OCI-M2 (cell line): ENCODE measurements around the gene TMEM131L.
"Not testable (repeated sequence)": the region's sequence is repeated elsewhere in the genome, so short reads cannot be mapped to it uniquely, and the experiment has no call there.

Experiments used
- DNase-seq: peaks from one replicate; lab custom pipeline; 2025; ENCODE audit not compliant: unreplicated experiment; lab: John Stamatoyannopoulos, UW

TMEM131L gene

GRCh38 chr4:153643406-153644383 is 177.5 kb downstream of the TMEM131L start:
- no peak for DNase-seq

DNA sequence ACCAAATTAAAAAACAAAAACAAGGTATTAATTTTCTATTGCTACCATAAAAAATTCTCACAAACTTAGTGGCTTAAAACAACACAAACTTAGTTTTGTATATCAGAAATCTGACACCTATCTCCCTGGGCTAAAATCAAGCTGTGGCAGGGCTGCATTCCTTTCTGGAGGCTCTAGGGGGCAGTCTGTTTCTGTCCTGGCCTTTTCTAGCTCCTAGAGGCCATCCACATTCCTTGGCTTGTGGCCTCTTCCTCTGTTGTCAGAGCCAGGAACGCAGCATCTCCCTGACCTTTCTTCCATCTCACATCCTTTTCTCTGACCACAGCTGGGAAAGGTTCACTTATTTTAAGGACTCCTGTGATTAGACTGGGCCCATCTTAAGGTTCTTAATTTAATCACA is 179.0 kb downstream of the TMEM131L start:
- no peak for DNase-seq

GRCh38 chr4:153646261-153646660 is 180.1 kb downstream of the TMEM131L start:
- no peak for DNase-seq

- DNase-seq: no peak
Observed at GRCh38 chr4:153646978-153647377, 180.8 kb downstream of the TMEM131L start.

- no peak for DNase-seq
Observed at GRCh38 chr4:153647975-153648374, 181.8 kb downstream of the TMEM131L start.

DNA sequence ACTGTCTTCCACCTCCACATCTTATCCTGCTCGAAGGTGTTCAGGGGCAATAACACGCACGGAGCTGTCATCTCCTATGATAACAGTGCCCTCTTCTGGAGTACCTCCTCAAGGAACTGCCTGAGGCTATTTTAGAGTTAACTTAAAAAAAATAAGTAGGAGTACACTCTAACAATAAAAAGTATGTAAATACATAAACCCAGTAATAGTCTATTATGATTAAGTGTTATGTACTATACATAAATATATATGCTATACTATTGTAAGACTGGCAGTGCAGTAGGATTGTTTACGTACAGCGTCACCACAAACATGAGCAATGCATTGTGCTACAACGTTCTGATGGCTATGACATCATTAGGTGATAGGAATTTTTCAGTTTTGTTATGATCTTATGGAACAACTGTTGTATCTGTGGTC is 183.4 kb downstream of the TMEM131L start:
- DNase-seq: no peak

GRCh38 chr4:153651116-153651515 is 185.0 kb downstream of the TMEM131L start:
- DNase-seq: no peak

GRCh38 chr4:153651587-153651986 is 185.4 kb downstream of the TMEM131L start:
- no peak for DNase-seq

- no peak for DNase-seq
Observed at GRCh38 chr4:153652051-153652784, 186.1 kb downstream of the TMEM131L start.

GRCh38 chr4:153655002-153655541 is 188.9 kb downstream of the TMEM131L start:
- DNase-seq: no peak

DNA sequence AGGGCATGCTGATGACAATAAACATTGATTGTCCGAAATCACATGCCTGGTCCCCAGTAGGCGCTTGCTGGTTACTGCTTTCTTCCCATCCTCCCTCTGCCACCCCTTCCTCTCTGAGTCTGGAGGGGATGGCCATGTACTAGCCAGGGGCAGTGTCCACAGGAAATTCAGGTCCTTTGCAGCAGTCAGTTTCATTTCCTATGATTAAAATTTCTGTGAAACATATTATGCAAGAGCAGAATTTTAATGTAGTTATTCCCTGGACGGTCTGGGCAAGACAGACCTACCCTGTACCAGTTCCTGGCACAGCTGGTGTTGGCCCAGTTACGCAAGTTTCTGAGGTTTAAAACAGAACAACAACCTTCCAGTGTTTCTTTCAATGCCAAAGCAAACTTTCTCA is 189.8 kb downstream of the TMEM131L start:
- DNase-seq: no peak

DNA sequence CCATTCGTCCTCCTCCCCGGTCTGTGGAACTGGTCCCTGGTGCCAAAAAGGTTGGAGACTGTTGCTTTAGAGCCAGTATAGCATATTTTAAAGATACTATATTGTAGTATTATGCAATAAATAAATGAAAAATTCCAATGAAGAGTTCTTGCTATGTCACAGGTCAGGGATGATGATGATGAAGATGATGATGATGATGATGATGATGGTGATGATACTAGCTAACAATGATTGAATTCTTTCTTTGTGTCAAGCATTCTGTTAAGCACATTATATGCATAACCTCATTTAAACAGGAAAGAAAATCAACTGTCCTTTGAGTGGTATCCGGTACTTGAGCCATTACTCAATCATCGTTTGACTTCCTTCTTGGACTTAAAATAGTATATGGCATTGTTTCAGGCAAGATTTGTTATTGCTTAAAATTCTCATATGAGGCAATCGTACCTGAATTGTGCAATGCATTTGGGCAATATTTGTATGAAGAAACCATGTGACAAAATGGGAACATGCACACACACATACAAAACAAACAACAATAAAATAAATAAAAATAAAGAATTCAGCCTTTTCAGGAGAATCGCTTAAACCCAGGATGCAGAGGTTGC is 195.2 kb downstream of the TMEM131L start:
- DNase-seq: no peak

DNA sequence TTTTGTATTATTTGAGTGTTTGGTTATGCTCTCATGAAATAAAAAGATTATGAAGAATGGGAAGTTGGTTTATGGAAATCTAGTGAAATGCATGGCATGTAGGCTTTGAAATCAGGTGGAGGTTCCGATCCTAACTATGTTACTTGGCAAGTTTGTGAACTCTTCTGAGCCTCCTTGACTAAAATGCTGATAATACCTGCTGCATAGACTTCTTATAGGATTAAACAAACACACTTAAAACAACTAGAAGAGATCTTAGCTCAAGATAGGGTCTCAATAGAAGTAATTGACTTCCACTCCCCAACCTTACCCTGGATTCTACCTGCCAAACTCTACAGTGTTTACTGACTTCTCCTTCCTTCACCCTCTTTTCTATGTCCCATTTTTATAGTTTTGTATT is 195.7 kb downstream of the TMEM131L start:
- DNase-seq: no peak

DNA sequence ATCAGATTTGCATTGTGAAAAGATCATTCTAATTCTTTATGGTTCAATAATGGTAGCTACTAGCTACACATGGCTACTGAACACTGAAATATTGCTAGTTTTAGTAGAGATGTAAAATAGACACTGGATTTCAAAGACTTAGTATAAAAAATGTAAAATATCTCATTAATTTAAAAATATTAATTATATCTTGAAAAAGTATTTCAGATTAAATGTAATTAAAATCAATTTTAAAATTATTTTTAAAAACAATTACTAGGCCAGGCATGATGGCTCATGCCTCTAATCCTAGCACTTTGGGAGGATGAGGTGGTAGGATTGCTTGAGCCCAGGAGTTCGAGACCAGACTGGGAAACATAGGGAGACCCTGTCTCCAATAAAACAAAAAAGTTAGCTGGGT is 197.5 kb downstream of the TMEM131L start:
- no peak for DNase-seq

DNA sequence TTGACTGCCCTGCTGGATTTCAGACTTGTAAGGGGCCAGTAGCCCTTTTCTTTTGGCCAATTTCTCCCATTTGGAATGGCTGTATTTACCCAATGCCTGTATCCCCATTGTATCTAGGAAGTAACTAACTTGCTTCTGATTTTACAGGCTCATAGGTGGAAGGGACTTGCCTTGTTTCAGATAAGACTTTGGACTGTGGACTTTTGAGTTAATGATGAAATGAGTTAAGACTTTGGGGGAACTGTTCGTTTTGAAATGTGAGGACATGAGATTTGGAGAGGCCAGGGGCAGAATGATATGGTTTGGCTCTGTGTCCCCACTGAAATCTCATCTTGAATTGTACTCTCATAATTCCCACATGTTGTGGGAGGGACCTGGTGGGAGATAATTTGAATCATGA is 200.3 kb downstream of the TMEM131L start:
- not testable (repeated sequence) for DNase-seq

DNA sequence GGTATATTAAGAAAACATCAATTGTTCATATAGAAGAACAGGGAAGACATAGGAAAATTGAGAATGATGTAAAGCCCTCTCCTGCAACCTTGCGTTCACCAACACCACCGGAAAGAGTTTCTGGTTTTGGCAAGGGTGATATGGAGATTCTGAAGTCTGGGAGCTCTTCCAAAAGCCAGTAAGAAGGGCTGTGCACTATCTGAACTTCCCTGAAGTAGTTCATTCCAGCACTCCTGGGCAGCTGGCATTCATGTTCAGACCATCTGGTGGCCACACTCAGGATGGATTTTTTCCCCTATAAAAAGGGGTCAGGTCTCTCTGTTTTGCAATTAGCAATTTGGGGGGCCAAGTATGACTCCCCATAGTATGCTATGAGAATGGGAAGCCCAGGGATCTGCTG is 202.5 kb downstream of the TMEM131L start:
- DNase-seq: no peak

GRCh38 chr4:153669838-153670237 is 203.7 kb downstream of the TMEM131L start:
- DNase-seq: no peak

DNA sequence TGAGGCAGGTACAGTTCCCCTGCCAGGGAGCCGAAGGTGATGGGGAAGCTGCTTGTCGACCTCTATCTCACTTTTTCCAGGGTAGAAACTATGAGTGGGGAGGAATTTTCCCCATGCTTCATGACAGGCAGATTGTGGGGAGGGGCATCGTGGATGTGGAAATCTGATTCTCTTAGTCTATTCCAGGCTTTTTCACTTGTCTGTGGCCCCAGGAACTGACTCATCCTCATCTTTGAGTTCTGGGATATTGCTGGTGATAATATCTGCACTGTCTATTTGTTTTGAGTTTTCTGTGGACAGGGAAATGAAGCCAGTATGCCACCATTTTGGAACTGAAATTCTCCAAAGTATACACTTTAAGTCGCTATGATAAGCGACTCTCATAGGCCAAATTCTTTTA is 210.3 kb downstream of the TMEM131L start:
- DNase-seq: no peak

GRCh38 chr4:153676984-153677383 is 210.8 kb downstream of the TMEM131L start:
- no peak for DNase-seq

GRCh38 chr4:153679486-153679885 is 213.3 kb downstream of the TMEM131L start:
- DNase-seq: no peak

DNA sequence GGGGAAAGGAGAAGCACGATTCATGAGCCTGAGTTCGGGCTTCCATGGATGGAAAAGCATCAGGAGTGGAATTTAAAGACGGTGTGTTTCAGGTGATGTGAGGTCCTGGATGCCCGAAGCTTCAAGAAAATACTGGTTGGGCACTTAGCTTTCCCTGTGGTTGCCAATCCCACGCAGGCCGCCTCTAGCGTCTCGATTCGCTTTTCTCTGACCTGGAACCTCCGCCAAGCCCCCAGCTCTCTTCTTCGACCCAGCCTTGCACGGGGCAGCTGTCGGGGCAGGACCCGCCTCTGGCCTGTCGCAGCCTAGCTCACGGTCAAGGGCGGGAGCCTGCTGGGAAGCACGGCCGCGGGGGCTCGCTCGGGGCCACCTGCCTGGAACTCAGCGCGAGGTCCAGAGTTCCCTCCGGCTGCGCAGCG is 217.6 kb downstream of the TMEM131L start:
- DNase-seq: no peak
